SIG-M5 treated with dmso at 0.1 percent for 504 hours (cell line): ENCODE data around the gene BAZ1A.
"Not testable (repeated sequence)": the region's sequence is repeated elsewhere in the genome, so short reads cannot be mapped to it uniquely, and the experiment has no call there.

ENCODE experiments used
- DNase-seq: peaks from one replicate; lab custom pipeline; 2025; ENCODE audit not compliant: unreplicated experiment; lab: John Stamatoyannopoulos, UW

The BAZ1A gene

GRCh38 chr14:34858765-34859164, 16.4 kb downstream of the BAZ1A start:
- no peak for DNase-seq

GRCh38 chr14:34857689-34858449, 17.3 kb downstream of the BAZ1A start:
- peak; percentile 53 for DNase-seq

GRCh38 chr14:34853041-34853440, 22.1 kb downstream of the BAZ1A start:
- no peak for DNase-seq

- no peak for DNase-seq
These were observed 23.8 kb downstream of the BAZ1A start for GRCh38 chr14:34851395-34851794.

GRCh38 chr14:34845869-34846268, 29.3 kb downstream of the BAZ1A start:
- DNase-seq, result no peak

GRCh38 chr14:34843011-34843554, 32.1 kb downstream of the BAZ1A start:
- peak; percentile 58 for DNase-seq

GRCh38 chr14:34837801-34838322, 37.3 kb downstream of the BAZ1A start:
- DNase-seq, result no peak

- DNase-seq, result peak; percentile 29
These were observed 39.8 kb downstream of the BAZ1A start for GRCh38 chr14:34835312-34835711.

- DNase-seq, result peak; percentile 81
These were observed 41.3 kb downstream of the BAZ1A start for GRCh38 chr14:34833549-34834523.

- DNase-seq, result no peak
These were observed 48.5 kb downstream of the BAZ1A start for GRCh38 chr14:34826661-34827060.

GRCh38 chr14:34824826-34825225, 50.3 kb downstream of the BAZ1A start:
- DNase-seq, result no peak

- DNase-seq, result no peak
These were observed 50.9 kb downstream of the BAZ1A start for GRCh38 chr14:34824256-34824655.

GRCh38 chr14:34817768-34818167, 57.4 kb downstream of the BAZ1A start:
- no peak for DNase-seq

- no peak for DNase-seq
These were observed 65.1 kb downstream of the BAZ1A start for GRCh38 chr14:34810028-34810427.

- DNase-seq, result no peak
These were observed 68.9 kb downstream of the BAZ1A start for GRCh38 chr14:34806257-34806656.

GRCh38 chr14:34804933-34805332, 70.2 kb downstream of the BAZ1A start:
- DNase-seq, result no peak

- DNase-seq, result not testable (repeated sequence)
These were observed 76.3 kb downstream of the BAZ1A start for GRCh38 chr14:34798861-34799260.

GRCh38 chr14:34797747-34798583, 77.2 kb downstream of the BAZ1A start:
- DNase-seq, result no peak

GRCh38 chr14:34796902-34797301, 78.3 kb downstream of the BAZ1A start:
- DNase-seq, result no peak

- no peak for DNase-seq
These were observed 80.2 kb downstream of the BAZ1A start for GRCh38 chr14:34794941-34795340.

GRCh38 chr14:34794217-34794616, 80.9 kb downstream of the BAZ1A start:
- DNase-seq, result no peak
